Mucosa of rectum (tissue), 2 donors: Measurements from ENCODE around the gene TFDP1.

Experiments
- H3K27ac ChIP-seq, 2 donors: one replicate each; pipeline ENCODE4 v1.7.0; 2013; ENCODE audit warnings: inconsistent platforms in 2 of 2, low read depth in 2 of 2, low read length in 2 of 2
- H3K27me3 ChIP-seq, 2 donors: one replicate each; pipeline ENCODE4 v1.7.0; 2013; ENCODE audit warnings: low read length in 2 of 2; ENCODE audit not compliant: control insufficient read depth in 2 of 2, insufficient read depth in 2 of 2
- H3K36me3 ChIP-seq, 2 donors: one replicate each; pipeline ENCODE4 v1.7.0; 2013; ENCODE audit warnings: low read length in 2 of 2; ENCODE audit not compliant: control insufficient read depth in 2 of 2, insufficient read depth in 2 of 2
- H3K4me1 ChIP-seq, 2 donors: one replicate each; pipeline ENCODE4 v1.7.0; 2013; ENCODE audit warnings: low read length in 2 of 2, mild to moderate bottlenecking in 1 of 2; ENCODE audit not compliant: control insufficient read depth in 2 of 2, insufficient read depth in 2 of 2
- H3K4me3 ChIP-seq, 2 donors: one replicate each; pipeline ENCODE4 v1.7.0; 2013; ENCODE audit warnings: low read length in 2 of 2
- H3K9ac ChIP-seq, 2 donors: one replicate each; pipeline ENCODE4 v1.7.0; 2013; ENCODE audit warnings: low read length in 2 of 2, low read depth in 1 of 2, mild to moderate bottlenecking in 1 of 2
- H3K9me3 ChIP-seq, 2 donors: one replicate each; pipeline ENCODE4 v1.7.0; 2013; ENCODE audit warnings: low read length in 2 of 2; ENCODE audit not compliant: control insufficient read depth in 2 of 2
- donor health status: healthy.
- donor health status: Normal muscosa, but diverticular disease.

The TFDP1 gene

DNA sequence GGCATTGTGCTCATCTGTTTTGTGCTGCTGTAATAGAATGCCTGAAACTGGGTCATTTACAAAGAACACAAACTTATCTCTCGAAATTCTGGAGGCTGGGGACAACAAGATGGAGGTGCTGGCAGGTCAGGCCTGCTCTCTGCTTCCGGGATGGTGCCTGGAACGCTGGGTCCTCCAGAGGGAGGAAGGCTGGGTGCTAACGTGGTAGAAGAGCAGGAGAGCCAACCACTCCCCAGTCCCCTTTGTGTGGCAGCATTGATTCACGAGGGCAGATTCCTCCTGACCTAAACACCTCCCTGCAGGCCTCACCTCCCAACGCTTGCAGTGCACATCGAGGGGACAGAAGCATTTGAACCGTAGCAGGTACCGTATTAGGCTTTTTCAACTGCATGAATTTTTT is 34.1 kb upstream of the TFDP1 start:
- no peak overlapping the region for H3K27ac ChIP-seq
- H3K4me3 ChIP-seq = no peak overlapping the region
- no peak overlapping the region for H3K9ac ChIP-seq
- H3K4me1 ChIP-seq = no peaks in the 10 kb centered on the region
- no peaks in the 10 kb centered on the region for H3K27me3 ChIP-seq
- H3K9me3 ChIP-seq = no peaks in the 10 kb centered on the region
- H3K36me3 ChIP-seq = peaks cover 21 to 24% of the 10 kb centered on the region in 2 donors

DNA sequence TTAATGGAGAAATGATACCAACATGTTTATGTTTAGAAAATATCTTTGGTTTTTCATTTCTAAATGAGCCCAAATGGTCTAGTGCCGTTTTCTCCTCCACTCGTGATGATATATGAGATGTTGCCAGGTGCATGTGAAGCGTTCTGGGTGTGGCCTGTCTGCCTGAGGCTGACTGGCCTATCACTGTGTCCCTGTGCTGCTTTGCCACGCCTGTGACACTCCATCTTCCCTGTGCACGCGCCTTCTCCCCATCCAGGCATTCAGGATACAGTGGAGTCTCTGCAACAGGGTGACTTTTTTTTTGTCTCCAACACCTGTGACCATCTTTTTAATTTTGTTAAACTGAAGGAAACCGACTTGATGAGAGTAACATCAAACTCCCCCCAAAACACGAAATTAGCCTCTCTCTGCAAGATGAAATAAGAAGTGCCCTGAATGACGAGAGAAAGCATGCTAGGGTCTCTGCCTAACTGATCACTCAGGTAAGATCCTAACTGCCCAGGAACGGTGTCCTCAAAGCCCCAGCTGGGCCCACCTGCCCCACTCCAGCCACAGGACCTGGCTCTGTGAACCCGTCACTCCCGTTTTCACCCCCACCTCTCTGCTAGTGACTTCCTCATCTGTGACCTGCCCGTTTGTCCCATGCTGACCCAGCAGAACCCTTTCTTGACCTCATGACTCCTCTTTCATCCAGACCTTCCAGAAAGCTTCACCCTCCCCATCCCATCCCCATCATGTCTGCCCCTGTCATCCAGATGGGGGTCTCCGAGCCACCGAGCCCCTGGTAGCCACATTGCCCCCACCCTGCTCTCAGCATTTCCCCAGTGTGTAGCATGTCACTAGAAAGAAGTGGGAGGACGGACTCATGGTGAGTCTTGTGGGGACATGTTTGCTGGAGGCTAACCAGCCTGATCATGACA is 33.2 kb upstream of the TFDP1 start:
- Histone ChIP-seq H3K36me3 (peaks cover 21 to 24% of the 10 kb centered on the region in 2 donors), H3K4me3 (no peak overlapping the region), H3K27me3 (no peaks in the 10 kb centered on the region), H3K9ac (no peak overlapping the region), H3K27ac (no peak overlapping the region), H3K4me1 (no peaks in the 10 kb centered on the region), H3K9me3 (no peaks in the 10 kb centered on the region)

DNA sequence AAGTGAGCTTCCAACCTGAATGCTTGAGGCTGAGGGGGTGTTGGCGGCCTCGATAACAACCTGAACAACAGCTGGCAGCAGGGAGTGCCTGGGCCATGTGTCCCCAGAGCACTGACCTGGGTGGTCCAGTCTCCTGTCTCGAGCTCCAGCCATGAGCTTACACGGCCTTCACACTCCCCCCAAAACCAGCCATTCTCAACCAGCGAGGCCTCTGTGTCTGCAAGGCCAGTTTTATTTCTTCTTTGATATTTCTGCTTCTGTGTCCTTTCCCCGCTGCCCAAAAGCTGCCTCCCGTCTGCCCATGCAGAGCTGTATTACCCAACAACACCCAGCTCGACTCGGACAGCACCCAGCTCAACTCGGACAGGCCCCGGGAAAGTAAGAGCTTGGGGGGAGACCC is 32.5 kb upstream of the TFDP1 start:
- no peaks in the 10 kb centered on the region for H3K9me3 ChIP-seq
- no peaks in the 10 kb centered on the region for H3K4me1 ChIP-seq
- no peak overlapping the region for H3K4me3 ChIP-seq
- H3K36me3 ChIP-seq = peaks cover 21 to 24% of the 10 kb centered on the region in 2 donors
- H3K27ac ChIP-seq = no peak overlapping the region
- no peaks in the 10 kb centered on the region for H3K27me3 ChIP-seq
- H3K9ac ChIP-seq = no peak overlapping the region

DNA sequence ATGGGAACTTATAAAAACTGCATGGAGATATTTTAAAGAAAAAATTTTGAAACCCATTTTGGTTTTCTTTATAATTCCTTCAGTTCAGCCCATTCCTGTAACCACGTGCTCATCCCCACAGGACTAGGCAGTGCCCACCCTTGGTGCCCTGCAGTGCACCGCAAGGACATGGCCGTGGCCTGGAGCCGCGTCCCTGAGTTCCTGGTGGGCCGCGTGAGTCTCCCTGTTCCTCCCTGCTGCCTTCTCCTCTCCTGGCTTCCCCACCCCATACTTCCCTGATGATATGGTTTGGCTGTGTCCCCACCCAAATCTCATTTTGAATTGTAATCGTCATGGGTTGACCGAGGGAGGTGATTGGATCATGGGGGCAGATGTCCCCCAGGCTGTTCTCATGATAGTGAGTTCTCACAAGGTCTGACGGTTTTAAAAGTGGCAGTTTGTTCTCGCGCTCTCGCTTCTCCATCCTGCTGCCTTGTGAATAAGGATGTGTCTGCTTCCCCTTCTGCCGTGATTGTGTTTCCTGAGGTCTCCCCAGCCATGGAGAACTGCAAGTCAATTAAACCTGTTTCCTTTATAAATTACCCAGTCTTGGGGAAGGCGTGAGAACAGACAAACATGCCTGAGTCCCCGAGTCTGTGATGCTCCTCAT is 31.6 kb upstream of the TFDP1 start:
- Histone ChIP-seq H3K4me3 (no peak overlapping the region), H3K27me3 (no peaks in the 10 kb centered on the region), H3K9ac (no peak overlapping the region), H3K36me3 (peaks cover 21 to 24% of the 10 kb centered on the region in 2 donors), H3K27ac (no peak overlapping the region), H3K9me3 (no peaks in the 10 kb centered on the region), H3K4me1 (no peaks in the 10 kb centered on the region)

DNA sequence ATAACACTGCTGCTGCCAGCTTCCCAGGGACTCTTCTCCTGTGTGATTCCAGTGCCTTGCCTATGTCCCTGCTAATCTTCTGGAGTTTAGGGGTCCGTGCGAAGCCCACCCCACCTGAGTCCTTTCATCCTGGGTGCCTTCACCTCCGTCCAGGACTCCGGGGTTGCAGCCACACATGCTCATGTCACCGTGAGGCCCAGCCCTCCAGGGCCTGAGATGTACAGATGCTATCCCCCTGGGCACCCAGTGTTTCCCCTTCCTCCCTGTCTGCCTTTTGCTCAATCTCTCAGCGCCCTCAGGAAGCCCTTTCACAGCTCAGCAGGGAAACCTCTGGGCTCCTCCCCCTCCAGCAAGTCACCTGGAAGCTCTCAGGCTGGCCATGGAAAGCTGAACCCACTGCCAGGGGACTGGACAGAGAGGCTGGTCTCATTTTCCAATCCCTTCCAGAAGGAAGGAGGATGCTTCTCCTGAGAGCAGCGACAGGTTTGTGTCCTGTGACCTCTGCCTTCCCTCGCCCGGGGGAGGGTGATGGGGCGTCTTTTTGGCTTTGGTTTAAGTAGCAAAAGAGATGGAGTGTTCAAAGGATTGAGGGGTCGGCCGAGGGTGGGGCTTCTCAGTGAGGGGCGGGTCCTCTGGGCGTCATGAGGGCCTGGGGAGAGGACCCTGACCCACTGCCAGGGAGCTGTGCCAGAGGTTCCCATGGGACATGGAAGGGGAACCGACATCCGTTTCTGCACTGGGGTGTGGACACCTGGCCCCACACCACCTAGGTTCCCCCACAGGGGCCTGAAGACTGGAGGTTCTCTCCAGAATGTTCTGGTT is 30.8 kb upstream of the TFDP1 start:
- Histone ChIP-seq H3K4me1 (no peaks in the 10 kb centered on the region), H3K9me3 (no peaks in the 10 kb centered on the region), H3K9ac (no peak overlapping the region), H3K4me3 (no peak overlapping the region), H3K27ac (no peak overlapping the region), H3K36me3 (peaks cover 21 to 24% of the 10 kb centered on the region in 2 donors), H3K27me3 (no peaks in the 10 kb centered on the region)

DNA sequence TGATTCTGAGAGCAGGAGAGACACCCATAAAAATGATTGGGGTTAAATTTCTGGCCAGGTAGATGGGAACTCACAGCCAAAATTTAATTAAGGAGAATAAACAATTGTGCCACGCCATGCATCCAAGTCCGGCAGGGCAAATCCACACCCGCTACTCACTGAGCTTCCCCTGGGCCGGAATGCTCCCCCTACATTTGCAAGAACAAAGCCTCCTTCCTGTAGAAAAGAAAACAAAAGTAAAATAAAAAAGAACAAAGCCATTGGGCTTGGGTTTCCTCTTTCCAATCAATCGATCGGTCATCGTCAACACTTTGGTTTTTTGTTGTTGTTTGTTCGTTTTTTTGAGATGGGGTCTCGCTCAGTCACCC is 30.2 kb upstream of the TFDP1 start:
- no peaks in the 10 kb centered on the region for H3K9me3 ChIP-seq
- H3K36me3 ChIP-seq = peaks cover 17 to 22% of the 10 kb centered on the region in 2 donors
- no peak overlapping the region for H3K9ac ChIP-seq
- H3K27ac ChIP-seq = no peak overlapping the region
- H3K4me1 ChIP-seq = no peaks in the 10 kb centered on the region
- H3K27me3 ChIP-seq = no peaks in the 10 kb centered on the region
- no peak overlapping the region for H3K4me3 ChIP-seq

DNA sequence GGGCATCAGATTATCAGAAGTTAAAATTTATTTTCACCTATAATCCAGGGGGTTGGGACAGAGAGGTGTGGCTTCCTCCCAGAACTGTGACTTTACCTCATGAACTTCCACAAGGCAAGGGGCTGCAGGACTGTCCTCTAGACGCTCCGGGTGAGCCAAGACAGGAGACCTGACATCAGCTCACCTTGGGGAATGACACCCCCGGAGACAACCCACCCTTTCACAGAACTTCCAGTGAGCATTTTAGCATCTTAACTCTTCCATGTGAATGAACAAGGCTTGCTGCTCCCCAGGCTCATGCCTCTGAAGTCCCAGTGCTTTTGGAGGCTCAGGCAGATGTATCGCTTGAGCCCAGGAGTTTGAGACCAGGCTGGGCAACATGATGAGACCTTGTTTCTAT is 29.4 kb upstream of the TFDP1 start:
- Histone ChIP-seq H3K9me3 (no peaks in the 10 kb centered on the region), H3K4me3 (no peak overlapping the region), H3K27me3 (no peaks in the 10 kb centered on the region), H3K36me3 (peaks cover 14 to 20% of the 10 kb centered on the region in 2 donors), H3K9ac (no peak overlapping the region), H3K27ac (no peak overlapping the region), H3K4me1 (no peaks in the 10 kb centered on the region)

DNA sequence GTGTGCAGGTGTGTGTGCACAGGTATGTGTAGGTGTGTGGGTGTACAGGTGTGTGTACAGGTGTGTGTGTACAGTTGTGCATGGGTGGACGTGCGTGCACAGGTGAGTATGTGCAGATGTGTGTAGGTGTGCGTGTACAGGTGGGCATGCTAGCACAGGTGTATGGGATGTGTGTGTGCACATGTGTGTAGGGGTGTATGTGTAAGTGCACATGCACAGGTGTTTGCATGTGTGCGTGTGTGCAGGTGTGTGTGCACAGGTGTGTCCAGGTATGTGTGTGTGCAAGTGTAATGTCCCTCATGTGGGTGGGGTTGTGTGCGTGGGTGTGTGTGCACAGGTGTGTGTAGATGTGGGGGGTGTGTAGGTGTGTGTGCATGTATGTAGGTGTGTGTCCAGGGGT is 27.5 kb upstream of the TFDP1 start:
- no peak overlapping the region for H3K4me3 ChIP-seq
- no peak overlapping the region for H3K9ac ChIP-seq
- H3K4me1 ChIP-seq = no peaks in the 10 kb centered on the region
- H3K36me3 ChIP-seq = peaks cover 3 to 7% of the 10 kb centered on the region in 2 donors
- no peaks in the 10 kb centered on the region for H3K27me3 ChIP-seq
- H3K9me3 ChIP-seq = no peaks in the 10 kb centered on the region
- H3K27ac ChIP-seq = no peak overlapping the region

DNA sequence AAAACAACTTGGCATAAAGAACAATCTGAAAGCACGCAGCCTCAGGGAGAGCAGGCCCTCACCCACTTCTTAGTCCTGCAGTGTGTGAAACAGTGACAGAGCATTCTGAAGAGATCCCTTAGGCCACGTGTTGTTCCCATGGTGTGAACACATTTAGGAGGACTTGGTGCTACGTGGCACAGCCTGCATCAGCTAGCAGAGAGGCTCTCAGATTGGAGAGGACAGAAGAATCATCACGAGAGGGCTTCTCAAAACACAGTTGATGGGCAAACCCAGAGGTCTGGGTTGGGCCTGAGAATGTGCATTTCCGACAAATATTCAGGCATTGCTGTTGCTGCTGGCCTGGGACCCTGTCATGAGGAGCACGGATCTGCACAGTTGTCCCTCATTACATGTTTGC is 26.1 kb upstream of the TFDP1 start:
- Histone ChIP-seq H3K36me3 (peaks cover 0 to 2% of the 10 kb centered on the region in 2 donors), H3K9ac (no peak overlapping the region), H3K27ac (no peak overlapping the region), H3K4me1 (no peaks in the 10 kb centered on the region), H3K4me3 (no peak overlapping the region), H3K9me3 (no peaks in the 10 kb centered on the region), H3K27me3 (no peaks in the 10 kb centered on the region)

DNA sequence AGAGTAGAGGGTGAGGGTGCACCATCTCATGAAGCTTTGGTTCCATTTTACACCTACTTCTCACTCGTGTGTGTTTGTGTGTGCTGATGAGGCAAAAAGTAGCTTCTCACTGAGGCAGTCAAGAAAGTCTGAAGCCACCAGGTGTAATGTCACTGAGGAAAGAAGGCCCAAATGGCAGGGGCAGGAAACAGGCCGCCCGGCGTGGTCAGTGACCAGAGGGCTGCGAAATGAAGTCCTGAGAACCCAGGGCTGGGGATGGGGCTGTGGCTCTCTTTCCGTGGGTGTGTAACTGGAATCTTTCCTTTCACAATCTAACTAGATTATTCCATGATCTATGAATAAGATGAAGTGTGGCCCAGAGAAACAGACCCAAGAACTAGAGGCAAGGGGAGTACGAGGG is 25.5 kb upstream of the TFDP1 start:
- H3K4me3 ChIP-seq = no peak overlapping the region
- H3K9ac ChIP-seq = no peak overlapping the region
- H3K27me3 ChIP-seq = no peaks in the 10 kb centered on the region
- H3K9me3 ChIP-seq = no peaks in the 10 kb centered on the region
- H3K4me1 ChIP-seq = no peaks in the 10 kb centered on the region
- H3K36me3 ChIP-seq = no peaks in the 10 kb centered on the region
- H3K27ac ChIP-seq = no peak overlapping the region
